ENCODE measurements around the gene RLF.

RLF gene

GRCh38 chr1:40161125-40161887 lies at the start of gene RLF:
Gene RLF, plus strand, starts transcription at chr1:40161387. Its CDS starts 13 bp downstream, at chr1:40161400.
- Histone ChIP-seq H3K27me3 (ENCODE audit: control insufficient read depth in 1 of 2, insufficient read depth in 2 of 2, low read length in 2 of 2) (no peaks in the 10 kb centered on the region), H3K9ac (ENCODE audit: low read length) (peak within 1 kb of the TSS; percentile 86), H3K9me3 (ENCODE audit: low read length) (no peaks in the 10 kb centered on the region), H3K4me3 (ENCODE audit: low read depth in 1 of 2, low read length in 2 of 2) (peak within 1 kb of the TSS; percentile 94 to 97), H3K36me3 (ENCODE audit: insufficient read depth, low read length) (no peaks in the 10 kb centered on the region), H3K27ac (ENCODE audit: low read depth, low read length) (peak within 1 kb of the TSS; percentile 67), H3K4me1 (ENCODE audit: insufficient read depth, low read length) (peaks cover 33% of the 10 kb centered on the region)

GRCh38 chr1:40114400-40114799 lies 46.8 kb upstream of the RLF start:
- H3K27me3 ChIP-seq (ENCODE audit: control insufficient read depth in 1 of 2, insufficient read depth in 2 of 2, low read length in 2 of 2): no peaks in the 10 kb centered on the region

GRCh38 chr1:40120128-40120527 lies 41.1 kb upstream of the RLF start:
- Histone ChIP-seq H3K27ac (ENCODE audit: low read depth, low read length) (no peak overlapping the region), H3K9ac (ENCODE audit: low read length) (no peak overlapping the region)

More at GRCh38 chr1:40114400-40114799, 46.8 kb upstream of the RLF start:
- Histone ChIP-seq H3K9ac (ENCODE audit: low read length) (no peak overlapping the region), H3K4me3 (ENCODE audit: low read depth in 1 of 2, low read length in 2 of 2) (no peak overlapping the region), H3K9me3 (ENCODE audit: low read length) (no peaks in the 10 kb centered on the region), H3K36me3 (ENCODE audit: insufficient read depth, low read length) (no peaks in the 10 kb centered on the region), H3K4me1 (ENCODE audit: insufficient read depth, low read length) (no peaks in the 10 kb centered on the region), H3K27ac (ENCODE audit: low read depth, low read length) (no peak overlapping the region)

GRCh38 chr1:40122855-40123254 lies 38.3 kb upstream of the RLF start:
- H3K9ac ChIP-seq (ENCODE audit: low read length): no peak overlapping the region
- H3K27me3 ChIP-seq (ENCODE audit: control insufficient read depth in 1 of 2, insufficient read depth in 2 of 2, low read length in 2 of 2): no peaks in the 10 kb centered on the region
- H3K4me3 ChIP-seq (ENCODE audit: low read depth in 1 of 2, low read length in 2 of 2): no peak overlapping the region
- H3K36me3 ChIP-seq (ENCODE audit: insufficient read depth, low read length): no peaks in the 10 kb centered on the region
- H3K4me1 ChIP-seq (ENCODE audit: insufficient read depth, low read length): no peaks in the 10 kb centered on the region
- no peaks in the 10 kb centered on the region for H3K9me3 ChIP-seq (ENCODE audit: low read length)
- no peak overlapping the region for H3K27ac ChIP-seq (ENCODE audit: low read depth, low read length)

More at GRCh38 chr1:40120128-40120527, 41.1 kb upstream of the RLF start:
- Histone ChIP-seq H3K4me3 (ENCODE audit: low read depth in 1 of 2, low read length in 2 of 2) (no peak overlapping the region), H3K27me3 (ENCODE audit: control insufficient read depth in 1 of 2, insufficient read depth in 2 of 2, low read length in 2 of 2) (no peaks in the 10 kb centered on the region), H3K36me3 (ENCODE audit: insufficient read depth, low read length) (no peaks in the 10 kb centered on the region), H3K4me1 (ENCODE audit: insufficient read depth, low read length) (no peaks in the 10 kb centered on the region), H3K9me3 (ENCODE audit: low read length) (no peaks in the 10 kb centered on the region)

GRCh38 chr1:40130892-40131291 lies 30.3 kb upstream of the RLF start:
- H3K27me3 ChIP-seq (ENCODE audit: control insufficient read depth in 1 of 2, insufficient read depth in 2 of 2, low read length in 2 of 2): peaks cover 0 to 9% of the 10 kb centered on the region in 2 donors
- H3K36me3 ChIP-seq (ENCODE audit: insufficient read depth, low read length): no peaks in the 10 kb centered on the region
- H3K4me1 ChIP-seq (ENCODE audit: insufficient read depth, low read length): no peaks in the 10 kb centered on the region
- H3K9me3 ChIP-seq (ENCODE audit: low read length): no peaks in the 10 kb centered on the region
- no peak overlapping the region for H3K27ac ChIP-seq (ENCODE audit: low read depth, low read length)
- no peak overlapping the region for H3K4me3 ChIP-seq (ENCODE audit: low read depth in 1 of 2, low read length in 2 of 2)
- H3K9ac ChIP-seq (ENCODE audit: low read length): no peak overlapping the region

- Histone ChIP-seq H3K27ac (ENCODE audit: low read depth, low read length) (no peak overlapping the region), H3K9ac (ENCODE audit: low read length) (no peak overlapping the region), H3K4me1 (ENCODE audit: insufficient read depth, low read length) (no peaks in the 10 kb centered on the region), H3K4me3 (ENCODE audit: low read depth in 1 of 2, low read length in 2 of 2) (peak overlapping the region; percentile 20 to 41), H3K27me3 (ENCODE audit: control insufficient read depth in 1 of 2, insufficient read depth in 2 of 2, low read length in 2 of 2) (peaks cover 0 to 9% of the 10 kb centered on the region in 2 donors), H3K36me3 (ENCODE audit: insufficient read depth, low read length) (no peaks in the 10 kb centered on the region), H3K9me3 (ENCODE audit: low read length) (no peaks in the 10 kb centered on the region)
Observed at GRCh38 chr1:40132383-40133311, 28.5 kb upstream of the RLF start.

- H3K9me3 ChIP-seq (ENCODE audit: low read length): no peaks in the 10 kb centered on the region
- no peaks in the 10 kb centered on the region for H3K4me1 ChIP-seq (ENCODE audit: insufficient read depth, low read length)
- H3K27me3 ChIP-seq (ENCODE audit: control insufficient read depth in 1 of 2, insufficient read depth in 2 of 2, low read length in 2 of 2): peaks cover 0 to 9% of the 10 kb centered on the region in 2 donors
- no peak overlapping the region for H3K27ac ChIP-seq (ENCODE audit: low read depth, low read length)
- H3K9ac ChIP-seq (ENCODE audit: low read length): no peak overlapping the region
- H3K4me3 ChIP-seq (ENCODE audit: low read depth in 1 of 2, low read length in 2 of 2): peak overlapping the region in 1 of 2 donors; percentile 20
- no peaks in the 10 kb centered on the region for H3K36me3 ChIP-seq (ENCODE audit: insufficient read depth, low read length)
Observed at GRCh38 chr1:40133312-40133665, 27.9 kb upstream of the RLF start.

- H3K4me1 ChIP-seq (ENCODE audit: insufficient read depth, low read length): no peaks in the 10 kb centered on the region
- no peaks in the 10 kb centered on the region for H3K36me3 ChIP-seq (ENCODE audit: insufficient read depth, low read length)
- H3K27me3 ChIP-seq (ENCODE audit: control insufficient read depth in 1 of 2, insufficient read depth in 2 of 2, low read length in 2 of 2): peaks cover 0 to 9% of the 10 kb centered on the region in 2 donors
- H3K27ac ChIP-seq (ENCODE audit: low read depth, low read length): no peak overlapping the region
- H3K4me3 ChIP-seq (ENCODE audit: low read depth in 1 of 2, low read length in 2 of 2): no peak overlapping the region
- no peak overlapping the region for H3K9ac ChIP-seq (ENCODE audit: low read length)
- no peaks in the 10 kb centered on the region for H3K9me3 ChIP-seq (ENCODE audit: low read length)
Observed at GRCh38 chr1:40133839-40134238, 27.3 kb upstream of the RLF start.

GRCh38 chr1:40140211-40140973 lies 20.8 kb upstream of the RLF start:
- Histone ChIP-seq H3K9ac (ENCODE audit: low read length) (no peak overlapping the region), H3K4me1 (ENCODE audit: insufficient read depth, low read length) (no peaks in the 10 kb centered on the region), H3K4me3 (ENCODE audit: low read depth in 1 of 2, low read length in 2 of 2) (no peak overlapping the region), H3K9me3 (ENCODE audit: low read length) (no peaks in the 10 kb centered on the region), H3K36me3 (ENCODE audit: insufficient read depth, low read length) (no peaks in the 10 kb centered on the region), H3K27me3 (ENCODE audit: control insufficient read depth in 1 of 2, insufficient read depth in 2 of 2, low read length in 2 of 2) (no peaks in the 10 kb centered on the region), H3K27ac (ENCODE audit: low read depth, low read length) (no peak overlapping the region)

- Histone ChIP-seq H3K4me1 (ENCODE audit: insufficient read depth, low read length) (no peaks in the 10 kb centered on the region), H3K9ac (ENCODE audit: low read length) (no peak overlapping the region), H3K9me3 (ENCODE audit: low read length) (no peaks in the 10 kb centered on the region), H3K36me3 (ENCODE audit: insufficient read depth, low read length) (no peaks in the 10 kb centered on the region), H3K4me3 (ENCODE audit: low read depth in 1 of 2, low read length in 2 of 2) (no peak overlapping the region), H3K27me3 (ENCODE audit: control insufficient read depth in 1 of 2, insufficient read depth in 2 of 2, low read length in 2 of 2) (no peaks in the 10 kb centered on the region), H3K27ac (ENCODE audit: low read depth, low read length) (no peak overlapping the region)
Observed at GRCh38 chr1:40141878-40142535, 19.2 kb upstream of the RLF start.

Measured in muscle layer of colon (tissue), 2 donors.